NCI-H1436 treated with DMSO at 0.1 percent for 48 hours (cell line): ENCODE measurements around the gene EXOC3.
"Not testable (repeated sequence)": the region's sequence is repeated elsewhere in the genome, so short reads cannot be mapped to it uniquely, and the experiment has no call there.

Source experiments
- DNase-seq: peaks from one replicate; lab custom pipeline; 2025; lab: John Stamatoyannopoulos, UW

The EXOC3 gene

DNA sequence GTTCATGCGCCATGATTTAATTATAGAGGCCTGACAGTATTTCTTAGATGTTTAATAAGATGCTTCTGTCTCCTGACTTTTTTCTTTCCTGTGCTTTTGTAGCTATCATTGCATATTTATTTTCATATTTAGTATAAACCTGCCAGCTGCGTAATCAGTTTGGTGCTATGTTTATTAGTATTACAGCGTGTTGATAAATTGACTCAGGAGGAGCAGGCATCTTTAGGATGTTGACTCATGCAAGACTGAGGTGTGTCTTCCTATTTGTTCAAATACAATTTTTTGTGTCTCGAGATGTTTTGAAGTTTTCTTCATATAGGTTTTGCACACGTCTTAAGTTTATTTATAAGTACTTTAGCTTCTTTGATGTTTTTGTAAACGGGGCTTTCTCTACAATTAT lies 35.9 kb upstream of the EXOC3 start:
- no peak for DNase-seq

DNA sequence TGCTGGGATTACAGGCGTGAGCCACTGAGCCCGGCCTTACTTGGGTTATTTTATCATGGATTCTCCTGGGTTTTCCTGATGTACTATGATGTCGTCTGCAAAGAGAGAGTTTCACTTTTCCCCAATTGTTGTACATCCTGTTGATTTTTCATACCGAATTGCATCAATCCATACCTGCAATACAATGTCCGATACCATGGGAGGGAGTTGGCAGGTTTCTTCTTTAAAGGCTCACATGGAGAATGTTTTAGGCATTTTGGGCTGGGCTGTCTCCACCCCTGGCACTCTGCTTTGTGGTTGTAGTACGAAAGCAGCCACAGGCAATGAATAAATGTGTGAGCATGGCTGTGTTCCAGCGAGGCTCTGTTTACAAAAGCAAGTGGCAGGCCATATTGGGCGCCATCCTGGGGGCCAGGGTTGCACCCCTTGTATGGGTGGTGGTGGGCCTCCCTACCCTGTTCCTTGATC lies 35.1 kb upstream of the EXOC3 start:
- DNase-seq, result no peak

DNA sequence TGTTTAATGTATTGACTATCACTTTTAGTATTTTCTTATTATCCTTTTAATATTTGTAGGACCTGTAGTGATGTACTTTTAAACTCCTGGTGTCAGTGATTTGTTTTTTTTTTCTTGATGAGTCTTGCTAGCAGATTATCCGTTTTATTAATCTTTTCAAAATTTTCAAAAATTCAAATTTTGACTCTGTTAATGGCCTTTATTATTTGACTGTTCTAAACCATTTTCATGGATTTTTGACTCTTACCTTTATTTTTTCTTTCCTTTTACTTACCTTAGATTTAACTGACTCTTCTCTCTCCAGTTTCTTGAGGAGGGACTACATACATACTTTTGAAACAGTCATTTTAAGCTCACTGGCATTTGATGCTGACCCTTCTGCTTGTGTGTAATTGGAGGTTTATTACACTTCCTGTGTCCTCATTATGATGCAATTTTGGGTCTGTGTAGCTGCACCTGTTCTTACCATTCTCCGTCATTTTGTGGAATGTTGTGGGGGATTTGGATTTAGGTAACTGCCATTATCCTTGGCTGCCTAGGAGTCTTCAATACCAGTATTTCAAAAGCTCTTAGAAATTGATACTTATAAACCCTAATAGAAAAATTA lies 32.0 kb upstream of the EXOC3 start:
- no peak for DNase-seq

DNA sequence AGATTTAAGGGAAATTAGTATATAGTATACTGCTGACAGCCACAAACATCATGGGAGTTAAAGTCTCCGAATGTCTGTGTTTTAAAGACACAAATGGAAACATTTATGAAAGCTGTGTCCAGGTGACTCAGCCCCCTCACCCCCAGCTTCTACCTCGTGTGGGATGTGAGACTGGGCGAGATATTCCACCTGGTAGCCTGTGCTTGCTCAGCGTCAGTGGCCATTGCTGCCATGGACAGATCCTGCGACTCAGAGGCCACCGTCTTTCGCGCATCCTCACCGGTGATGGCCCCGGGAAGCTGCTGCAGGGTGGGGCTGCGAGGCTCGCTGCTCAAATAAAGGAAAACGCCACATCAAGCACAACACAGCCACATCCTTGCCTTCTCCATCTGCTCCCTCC lies 31.2 kb upstream of the EXOC3 start:
- no peak for DNase-seq

DNA sequence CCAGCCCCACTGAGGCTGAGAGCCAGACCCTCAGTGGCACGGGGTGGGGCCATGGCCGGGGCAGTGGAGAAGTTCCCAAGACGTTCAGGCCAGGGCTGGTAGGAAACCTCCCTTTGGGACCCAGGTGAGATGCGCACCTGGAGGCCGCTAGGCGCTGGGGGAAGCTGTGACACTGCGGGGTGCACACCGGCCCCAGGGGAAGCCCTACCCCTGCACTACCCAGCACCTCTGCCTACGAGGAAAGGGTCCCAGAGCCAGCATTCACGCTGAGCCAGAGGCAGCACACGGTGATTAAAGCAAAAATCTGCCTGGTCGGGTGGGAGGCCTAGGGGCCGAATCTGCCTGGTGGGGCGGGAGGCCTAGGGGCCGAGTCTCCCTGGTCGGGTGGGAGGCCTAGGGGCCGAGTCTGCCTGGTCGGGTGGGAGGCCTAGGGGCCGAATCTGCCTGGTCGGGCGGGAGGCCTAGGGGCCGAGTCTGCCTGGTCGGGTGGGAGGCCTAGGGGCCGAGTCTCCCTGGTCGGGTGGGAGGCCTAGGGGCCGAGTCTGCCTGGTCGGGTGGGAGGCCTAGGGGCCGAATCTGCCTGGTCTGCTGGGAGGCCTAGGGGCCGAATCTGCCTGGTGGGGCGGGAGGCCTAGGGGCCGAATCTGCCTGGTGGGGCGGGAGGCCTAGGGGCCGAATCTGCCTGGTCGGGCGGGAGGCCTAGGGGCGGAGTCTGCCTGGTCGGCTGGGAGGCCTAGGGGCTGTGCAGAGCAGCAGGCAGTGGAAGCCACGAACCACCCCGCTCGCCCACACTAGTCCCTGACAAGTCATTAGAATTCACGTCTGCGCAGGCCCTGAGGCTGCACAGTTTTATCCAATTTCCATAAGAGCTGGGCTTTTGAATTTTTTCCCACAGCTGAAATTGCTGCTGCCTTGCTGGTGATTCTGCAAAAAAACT lies 27.7 kb upstream of the EXOC3 start:
- not testable (repeated sequence) for DNase-seq

DNA sequence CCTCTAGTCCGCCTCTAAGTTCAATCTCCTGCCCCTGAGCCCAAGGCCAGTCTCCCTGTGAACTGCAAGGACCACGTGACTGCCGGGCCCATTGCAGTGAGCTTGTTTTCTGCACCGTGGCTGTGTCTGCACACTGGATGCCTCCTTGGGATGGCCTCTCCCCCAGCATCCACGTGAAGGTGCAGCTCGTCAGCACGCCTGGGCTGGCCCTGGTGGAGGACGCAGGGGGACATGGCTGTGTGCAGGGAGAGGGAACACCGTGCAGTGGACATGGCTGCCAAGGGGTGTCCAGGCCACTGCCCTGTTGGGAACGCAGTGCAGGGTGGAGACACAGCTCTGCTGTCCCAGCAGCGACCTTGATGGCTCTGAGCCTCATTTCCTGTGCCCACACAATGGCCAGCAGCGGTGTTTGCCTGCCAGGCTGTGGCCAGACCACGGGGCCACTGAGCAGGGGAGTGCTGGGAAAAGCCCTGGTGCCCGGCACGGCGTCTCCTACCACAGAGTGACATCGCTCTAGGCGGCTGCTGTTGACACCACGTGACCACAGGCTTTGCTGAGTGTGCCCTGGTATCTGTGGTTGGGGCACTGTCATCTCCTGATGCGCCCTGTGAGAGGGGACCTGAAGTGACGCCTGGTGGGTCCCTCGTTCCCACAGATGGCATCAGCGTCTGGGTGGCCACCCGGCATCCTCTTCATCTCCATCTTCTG lies 26.9 kb upstream of the EXOC3 start:
- DNase-seq, result no peak

DNA sequence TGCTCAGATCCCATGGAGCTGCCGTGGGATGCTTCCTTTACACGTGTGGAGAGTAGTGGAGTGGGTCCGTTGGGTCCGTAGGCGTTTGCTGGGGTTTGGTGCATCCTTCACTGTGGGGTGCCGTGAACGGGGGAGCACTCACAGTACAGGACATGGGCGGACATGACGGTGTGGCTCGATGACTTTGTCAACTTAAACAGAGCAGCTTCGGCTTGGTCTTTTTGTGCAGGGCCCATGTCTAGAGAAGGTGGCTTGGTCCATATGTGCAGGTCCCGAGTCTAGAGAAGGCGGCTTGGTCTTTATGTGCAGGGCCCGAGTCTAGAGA lies 26.4 kb upstream of the EXOC3 start:
- DNase-seq, result no peak

DNA sequence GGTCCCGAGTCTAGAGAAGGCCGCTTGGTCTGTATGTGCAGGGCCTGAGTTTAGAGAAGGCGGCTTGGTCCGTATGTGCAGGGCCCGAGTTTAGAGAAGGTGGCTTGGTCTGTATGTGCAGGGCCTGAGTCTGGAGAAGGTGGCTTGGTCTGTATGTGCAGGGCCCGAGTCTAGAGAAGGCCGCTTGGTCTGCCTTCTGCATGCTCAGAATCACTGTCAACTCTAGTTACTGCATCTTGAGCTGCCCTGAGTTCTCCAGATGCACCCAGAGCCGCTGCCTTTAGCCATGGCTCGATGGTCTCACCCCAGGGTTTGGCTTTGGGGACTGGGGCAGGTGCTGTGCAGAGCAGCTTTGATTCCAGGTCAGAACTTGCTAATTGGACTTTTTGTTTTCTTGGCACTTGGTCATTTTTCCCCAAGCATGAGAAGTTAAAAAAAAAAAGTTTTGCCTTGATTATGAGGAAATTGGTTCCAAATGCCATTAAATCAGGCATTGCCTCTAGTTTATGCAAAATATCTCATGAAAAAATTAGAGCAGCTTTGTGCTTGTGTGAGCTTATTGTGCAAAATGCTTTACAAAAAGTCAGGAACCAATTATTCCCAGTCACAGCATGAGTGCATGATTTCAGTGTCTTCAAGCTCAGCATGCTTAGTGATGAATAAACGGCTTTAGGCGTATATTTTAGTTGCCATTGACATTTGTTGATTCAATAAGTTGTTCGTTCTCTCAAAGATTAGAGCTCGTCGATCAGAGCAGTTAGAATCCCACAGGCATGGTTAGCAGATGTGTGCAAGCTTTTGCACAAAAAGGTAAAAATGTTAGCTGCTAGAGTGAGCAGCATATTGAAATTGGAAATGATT lies 25.4 kb upstream of the EXOC3 start:
- DNase-seq, result no peak

DNA sequence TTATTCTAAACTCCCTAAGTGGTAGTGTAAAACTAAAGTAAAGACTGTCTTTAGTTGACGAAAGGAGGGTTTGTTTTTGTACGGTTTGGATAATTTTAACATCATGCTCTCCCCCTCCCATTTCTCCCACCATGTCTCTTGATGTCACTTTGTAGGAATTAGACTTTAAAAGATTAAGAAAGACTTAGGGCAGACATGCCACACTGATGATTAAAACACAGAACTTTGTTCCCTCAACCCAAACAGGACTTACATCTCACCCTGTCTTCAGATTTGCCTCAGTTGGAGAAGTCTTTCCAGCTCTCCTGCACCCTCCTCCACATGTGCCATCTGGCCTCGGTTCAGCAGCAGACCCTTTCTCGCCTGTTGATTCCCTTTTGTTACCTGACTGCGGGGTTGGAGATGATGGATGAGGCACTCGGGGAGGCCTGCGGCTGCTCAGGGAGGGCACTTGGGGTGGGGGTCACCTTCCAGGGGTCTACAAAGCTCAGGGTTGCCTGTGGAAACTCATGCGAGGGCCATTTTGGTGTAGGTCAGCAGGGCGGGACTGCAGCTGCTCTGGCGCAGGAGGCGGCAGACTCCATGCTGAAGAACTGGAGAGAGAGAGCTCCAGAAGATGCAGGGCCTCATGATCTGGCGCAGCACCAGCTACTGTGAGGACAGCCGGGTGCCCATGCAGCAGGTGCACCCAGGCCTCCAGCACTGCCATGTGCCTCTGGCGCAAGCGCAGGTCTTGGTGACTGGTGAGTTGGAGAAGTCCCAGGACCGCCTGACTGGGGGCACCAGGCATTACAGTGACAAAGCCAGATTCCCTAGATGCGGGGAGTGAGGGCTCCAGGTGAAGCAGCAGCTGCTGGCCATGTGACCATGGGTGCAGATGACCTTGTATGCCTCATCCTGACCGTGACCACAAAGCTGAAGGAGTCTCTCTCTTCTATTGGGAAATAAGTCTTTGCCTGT lies 24.5 kb upstream of the EXOC3 start:
- DNase-seq, result no peak

DNA sequence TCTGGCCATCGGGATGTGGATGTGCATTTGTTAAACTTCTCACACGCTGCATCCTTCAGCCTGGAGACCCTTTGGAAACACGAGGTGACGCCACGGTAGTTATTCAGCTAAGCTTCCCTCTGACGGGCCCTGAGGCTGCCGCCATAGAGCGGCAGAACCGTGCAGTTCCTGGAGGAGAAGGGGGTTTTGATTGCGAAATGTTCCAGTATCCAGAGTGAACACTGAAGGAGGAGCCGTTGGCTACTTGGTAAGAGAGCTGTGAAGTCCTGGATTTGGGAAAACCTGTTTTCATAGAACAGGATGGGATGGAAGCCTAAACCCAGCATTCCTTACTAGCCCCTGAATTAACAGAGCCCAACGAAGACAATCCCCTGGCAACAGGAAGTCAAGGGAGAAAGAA lies 23.0 kb upstream of the EXOC3 start:
- no peak for DNase-seq

DNA sequence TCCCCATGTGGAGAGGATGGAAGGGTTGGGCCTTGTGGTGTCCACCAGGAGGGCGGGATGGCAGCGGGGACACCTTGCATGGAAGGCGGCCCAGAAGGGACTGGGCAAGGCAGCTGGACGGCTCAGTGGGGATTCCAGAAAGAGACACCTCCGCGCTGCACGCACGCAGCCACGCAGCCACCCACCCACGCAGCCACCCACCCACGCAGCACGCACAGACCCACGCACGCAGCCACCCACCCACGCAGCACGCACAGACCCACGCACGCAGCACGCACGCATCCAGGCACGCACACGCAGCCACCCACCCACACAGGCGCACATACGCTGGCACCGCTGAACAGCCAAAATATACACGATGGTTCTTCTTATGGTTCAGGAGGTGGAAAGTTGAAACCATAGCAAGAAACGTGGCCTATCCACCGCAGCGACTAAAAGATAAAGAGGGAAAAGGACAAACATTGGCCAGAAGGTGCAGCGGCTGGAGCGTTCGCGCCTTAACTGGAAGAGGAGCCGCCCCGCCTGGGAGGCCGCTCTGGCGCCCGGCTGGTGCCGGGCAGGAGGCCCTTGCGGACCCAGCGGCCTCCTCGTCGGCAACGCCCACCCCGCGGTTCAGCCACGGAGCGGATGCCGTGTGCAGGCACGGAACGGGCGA lies 22.2 kb upstream of the EXOC3 start:
- DNase-seq, result no peak

DNA sequence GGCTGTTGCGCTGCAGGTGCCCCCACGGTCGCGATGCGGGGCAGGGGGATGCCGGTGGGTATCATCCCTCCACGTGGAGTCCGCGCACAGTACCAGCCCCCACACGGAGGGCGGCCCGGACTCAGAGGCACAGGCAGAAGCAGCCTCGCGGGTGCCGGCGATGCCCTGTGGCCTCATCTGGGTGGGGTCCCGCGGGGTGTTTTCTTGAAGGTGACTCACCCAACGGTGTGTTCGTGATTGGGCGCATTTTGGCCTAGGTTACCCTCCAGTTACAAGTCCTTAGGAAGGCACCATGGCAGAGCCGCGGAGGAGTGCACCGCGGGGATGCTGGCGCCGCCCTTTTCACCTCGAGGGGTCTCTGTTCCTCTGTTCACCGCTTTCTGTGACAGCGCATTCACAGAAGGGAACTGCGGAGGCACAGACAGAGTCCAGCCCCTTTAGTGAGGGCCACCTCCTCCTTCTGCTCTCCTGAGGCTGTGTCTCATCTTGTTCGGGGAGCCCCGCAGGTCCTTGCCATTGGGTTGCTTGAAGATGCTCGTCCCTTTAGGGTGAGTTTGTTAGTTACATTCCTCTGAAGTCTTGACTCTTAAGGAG lies 21.6 kb upstream of the EXOC3 start:
- no peak for DNase-seq

DNA sequence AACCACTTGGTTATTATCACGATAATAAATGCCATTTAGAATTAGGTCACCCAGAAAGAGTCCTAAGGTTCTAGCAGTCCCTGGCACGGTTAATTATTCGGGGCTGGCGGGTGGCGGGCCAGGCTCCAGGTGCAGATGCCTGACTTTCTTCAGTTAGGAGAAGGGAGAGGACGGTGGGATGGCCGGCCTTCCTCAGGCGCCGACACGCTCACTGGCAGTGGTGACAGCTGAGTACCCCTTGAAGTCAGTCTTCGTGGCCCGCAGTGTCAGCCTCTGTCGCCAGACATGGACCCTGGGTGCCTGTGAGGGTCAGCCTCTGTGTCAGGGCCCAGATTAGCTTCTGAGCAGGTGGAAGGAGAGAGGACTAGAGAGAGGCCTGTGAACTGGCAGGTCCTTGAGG lies 21.1 kb upstream of the EXOC3 start:
- DNase-seq, result no peak

DNA sequence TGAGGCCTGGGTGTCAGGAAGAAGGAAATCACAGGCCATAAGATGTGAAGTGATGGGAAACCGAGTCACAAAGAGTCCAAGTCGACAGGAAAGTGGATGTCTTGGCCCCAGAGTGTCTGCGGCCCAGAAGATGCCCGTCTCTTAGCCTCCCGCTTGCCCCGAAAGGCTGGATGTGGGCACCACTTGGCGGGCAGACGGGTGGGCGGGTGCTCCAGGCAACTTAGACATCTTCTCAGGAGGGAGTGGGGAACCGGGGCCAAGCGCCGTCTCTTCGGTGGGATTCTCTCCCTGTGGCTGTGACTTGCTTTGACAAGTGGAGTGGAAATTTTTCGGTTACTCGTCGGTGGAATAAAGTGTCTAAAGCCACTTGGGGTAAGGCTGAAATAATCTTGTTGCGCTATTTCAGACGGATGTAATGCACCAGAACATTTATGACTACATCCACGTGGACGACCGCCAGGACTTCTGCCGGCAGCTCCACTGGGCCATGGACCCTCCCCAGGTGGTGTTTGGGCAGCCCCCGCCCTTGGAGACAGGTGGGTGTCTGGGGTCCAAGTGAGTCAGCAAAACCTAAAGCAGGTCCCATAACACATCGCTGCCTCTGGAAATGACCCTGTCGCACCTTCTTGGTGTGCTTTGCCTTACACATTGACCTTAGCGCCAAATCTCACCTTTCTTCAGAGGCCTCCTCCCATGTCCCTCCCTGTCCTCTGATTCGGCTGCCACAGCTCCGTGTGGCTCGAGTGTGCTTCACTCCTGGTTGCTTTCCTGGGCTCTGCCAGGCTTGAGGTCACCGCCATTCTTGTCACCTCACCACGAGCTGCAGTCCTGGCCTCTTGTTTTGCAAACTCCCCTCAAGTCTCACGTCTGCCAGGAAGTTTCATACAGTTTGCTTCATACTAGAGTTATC lies 20.4 kb upstream of the EXOC3 start:
- no peak for DNase-seq

DNA sequence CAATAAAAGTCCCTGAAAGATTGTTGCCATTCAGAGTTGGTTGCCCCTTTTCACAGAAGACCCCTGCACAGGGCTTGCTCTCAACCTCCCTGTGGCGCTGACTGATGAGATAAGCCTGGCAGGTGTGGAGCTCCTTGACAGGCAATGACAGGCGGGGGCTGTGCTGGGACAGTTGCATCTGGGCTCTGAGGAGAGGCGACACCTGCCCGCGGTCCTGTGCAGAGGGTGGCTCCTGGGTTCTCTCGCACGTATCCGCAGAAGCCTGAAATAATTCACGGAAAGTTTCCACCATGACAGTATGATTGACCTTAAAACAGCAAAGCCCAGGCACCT lies 19.8 kb upstream of the EXOC3 start:
- no peak for DNase-seq

DNA sequence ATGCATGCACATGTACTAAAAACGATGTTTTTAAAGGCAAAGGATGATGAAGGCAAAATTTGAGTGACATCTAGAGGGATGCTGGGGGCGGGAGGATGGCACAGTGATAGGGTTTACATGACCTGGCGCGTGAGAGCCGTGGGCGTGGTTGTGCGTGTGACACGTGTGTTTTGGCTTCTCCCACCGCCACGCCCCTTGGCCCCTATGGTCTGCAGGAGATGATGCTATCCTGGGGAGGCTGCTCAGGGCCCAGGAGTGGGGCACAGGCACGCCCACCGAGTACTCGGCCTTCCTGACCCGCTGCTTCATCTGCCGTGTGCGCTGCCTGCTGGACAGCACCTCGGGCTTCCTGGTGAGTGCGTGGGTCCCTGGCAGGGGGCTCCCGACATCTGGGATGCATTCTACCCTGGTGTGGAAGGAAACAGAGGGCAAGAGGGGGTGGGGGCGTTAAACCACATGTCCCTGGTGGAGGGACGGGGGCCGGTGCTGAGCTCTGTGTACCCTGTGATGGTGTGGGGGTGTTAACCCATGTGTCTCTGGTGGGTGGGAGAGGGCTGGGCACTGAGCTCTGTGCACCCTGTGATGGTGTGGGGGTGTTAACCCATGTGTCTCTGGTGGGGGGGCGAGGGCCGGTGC lies 19.2 kb upstream of the EXOC3 start:
- DNase-seq, result no peak

DNA sequence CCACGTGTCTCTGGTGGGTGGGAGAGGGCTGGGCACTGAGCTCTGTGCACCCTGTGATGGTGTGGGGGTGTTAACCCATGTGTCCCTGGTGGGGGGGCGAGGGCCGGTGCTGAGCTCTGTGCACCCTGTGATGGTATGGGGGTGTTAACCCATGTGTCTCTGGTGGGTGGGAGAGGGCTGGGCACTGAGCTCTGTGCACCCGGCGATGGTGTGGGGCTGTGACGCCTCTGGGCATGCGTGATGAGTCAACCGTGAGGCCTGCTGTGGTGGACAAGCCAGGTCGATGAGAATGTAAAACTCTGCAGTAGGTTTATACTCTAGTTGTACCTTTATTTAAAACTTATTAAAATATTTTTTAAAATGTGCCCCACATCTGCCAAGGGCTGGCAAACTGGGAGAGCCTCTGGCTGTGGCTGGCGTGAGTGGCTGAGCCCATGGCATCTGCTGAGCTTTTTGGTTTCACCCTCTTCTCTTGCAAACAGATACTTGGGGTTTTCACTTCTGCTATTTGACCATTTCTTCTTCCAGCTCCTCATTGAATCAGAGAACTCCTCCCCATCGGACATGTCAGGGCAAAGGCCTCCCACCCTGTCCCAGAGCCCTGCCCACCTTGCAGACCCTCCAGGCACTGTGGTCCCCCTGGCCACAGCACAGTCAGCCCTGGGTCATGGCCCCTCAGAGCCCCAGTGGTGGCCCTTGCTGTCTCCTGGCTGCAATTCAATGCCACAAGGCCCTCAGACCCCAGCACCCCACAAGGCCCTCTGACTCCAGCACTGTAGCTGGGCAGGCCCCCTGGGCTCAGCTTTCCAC lies 18.5 kb upstream of the EXOC3 start:
- no peak for DNase-seq

DNA sequence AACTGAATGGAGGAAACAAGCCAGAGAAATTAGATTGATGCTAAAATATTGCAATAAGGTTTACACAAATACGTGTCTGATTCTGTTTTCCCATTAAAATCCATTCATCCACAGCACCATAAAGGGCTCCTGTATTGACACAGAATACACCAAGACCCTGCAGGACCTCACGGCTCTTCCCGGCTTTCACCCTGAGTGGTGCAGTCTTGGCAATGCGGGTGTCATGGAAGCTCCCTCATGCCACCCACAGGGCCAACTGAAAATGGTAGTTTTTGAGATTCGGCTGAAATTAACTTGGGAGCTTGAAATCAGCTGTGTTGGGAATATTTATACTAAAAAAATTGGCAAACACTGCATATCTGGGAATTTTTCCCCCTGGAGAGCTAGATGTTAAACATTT lies 17.3 kb upstream of the EXOC3 start:
- no peak for DNase-seq
